ENCODE data around the gene S100A3. TPM values are rescaled to one million over a fixed set of nuclear protein-coding genes. Genes with fewer than 3 reads are reported as not detected.

The S100A3 gene
- polyA plus RNA-seq, 1 of the 3 experiments (the other 2 are of a cell fraction), result 11.8 TPM

DNA sequence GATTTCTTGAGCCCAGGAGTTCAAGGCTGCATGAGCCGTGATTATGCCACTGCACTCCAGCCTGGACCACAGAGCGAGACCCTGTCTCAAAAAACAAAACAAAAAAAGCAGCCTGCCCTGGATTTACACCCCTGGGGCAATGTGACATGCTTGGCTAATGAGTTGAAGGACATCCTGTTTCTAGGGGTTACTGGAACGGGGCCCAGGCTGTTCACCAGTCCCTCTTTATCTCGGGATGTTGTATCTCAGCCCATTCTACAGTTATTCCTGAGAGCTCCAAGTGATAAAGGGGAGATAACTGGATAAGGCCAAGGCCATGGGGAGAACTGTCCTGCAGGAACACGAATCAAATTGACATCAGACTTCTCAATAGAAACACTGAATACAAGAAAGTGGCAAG lies 38.3 kb upstream of the S100A3 start:
- Histone ChIP-seq H3K4me3 (ENCODE audit: low read depth in 2 of 2, low read length in 1 of 2) (no peak overlapping the region), H3K36me3 (replicated peaks in 1 of 2; ENCODE audit: control insufficient read depth in 1 of 2, insufficient read depth in 2 of 2, low read length in 1 of 2) (no peaks in the 10 kb centered on the region), H3K79me2 (ENCODE audit: insufficient read depth) (no peaks in the 10 kb centered on the region), H3K9ac (no peak overlapping the region), H3K9me3 (no peaks in the 10 kb centered on the region), H3K27me3 (ENCODE audit: insufficient read depth) (no peaks in the 10 kb centered on the region), H2AFZ (ENCODE audit: low read depth) (peak overlapping the region; percentile 42; the same call in 1 of the 2 replicates), H3K9me2 (no peaks in the 10 kb centered on the region), H3K27ac (ENCODE audit: low read depth in 2 of 2, low read length in 1 of 2) (no peak overlapping the region), H3F3A (replicated peaks; ENCODE audit: insufficient read depth) (peaks cover 2% of the 10 kb centered on the region), H3K4me2 (no peak overlapping the region), H4K20me1 (ENCODE audit: insufficient read depth) (no peaks in the 10 kb centered on the region), H3K4me1 (ENCODE audit: control insufficient read depth in 1 of 2, insufficient read depth in 2 of 2, low read depth in 1 of 2, low read length in 1 of 2) (peaks cover 0 to 3% of the 10 kb centered on the region in 2 experiments; a peak in 2 of 4 replicates)
- 59% methylated on average over 5 of the region's 5 CpGs for WGBS (ENCODE audit: low lambda C conversion rate)
- POLR2A ChIA-PET, result no interaction called here
- TF ChIP-seq RFX5 (IDR thresholded peaks at IDR 0.05; ENCODE audit: low read length) (no peak), GATA2 (CRISPR knock-in tag; IDR thresholded peaks at IDR 0.05) (0 out of 2 replicates have a peak, but pooled peaks have one; percentile 23)
- TF ChIP-seq, protein P1, sequence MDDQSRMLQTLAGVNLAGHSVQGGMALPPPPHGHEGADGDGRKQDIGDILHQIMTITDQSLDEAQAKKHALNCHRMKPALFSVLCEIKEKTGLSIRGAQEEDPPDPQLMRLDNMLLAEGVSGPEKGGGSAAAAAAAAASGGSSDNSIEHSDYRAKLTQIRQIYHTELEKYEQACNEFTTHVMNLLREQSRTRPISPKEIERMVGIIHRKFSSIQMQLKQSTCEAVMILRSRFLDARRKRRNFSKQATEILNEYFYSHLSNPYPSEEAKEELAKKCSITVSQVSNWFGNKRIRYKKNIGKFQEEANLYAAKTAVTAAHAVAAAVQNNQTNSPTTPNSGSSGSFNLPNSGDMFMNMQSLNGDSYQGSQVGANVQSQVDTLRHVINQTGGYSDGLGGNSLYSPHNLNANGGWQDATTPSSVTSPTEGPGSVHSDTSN (IDR thresholded peaks at IDR 0.05), result no peak
- CTCF ChIA-PET, result interaction anchor here (1.0 to 3.3 kb wide), 6 partner anchors 9 to 77 kb away, joined by 3 to 18 read pairs (median 4); no protein-coding TSS in a partner anchor
- peak; percentile 60 for DNase-seq

DNA sequence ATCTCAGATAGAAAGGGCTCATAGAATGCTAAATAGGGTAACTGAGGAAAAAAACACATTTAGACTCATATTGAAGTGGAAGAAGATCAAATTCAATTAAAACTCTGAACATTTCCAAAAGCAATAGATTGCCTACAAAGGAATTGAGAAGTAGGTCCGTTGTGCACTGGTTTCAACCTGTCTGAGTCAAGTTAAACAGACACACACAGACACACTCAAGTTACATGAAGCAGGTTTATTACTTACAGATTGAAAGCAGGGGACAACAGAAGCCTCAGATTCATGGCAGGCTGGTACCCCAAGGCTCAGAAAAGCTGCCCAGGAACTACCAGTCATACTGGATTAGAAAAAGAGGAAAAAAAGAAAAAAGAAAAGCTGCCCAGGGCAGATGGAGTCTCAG lies 37.3 kb upstream of the S100A3 start:
- Histone ChIP-seq H3K9me2 (no peaks in the 10 kb centered on the region), H3K36me3 (replicated peaks in 1 of 2; ENCODE audit: control insufficient read depth in 1 of 2, insufficient read depth in 2 of 2, low read length in 1 of 2) (no peaks in the 10 kb centered on the region), H2AFZ (ENCODE audit: low read depth) (no peak overlapping the region), H3K4me1 (ENCODE audit: control insufficient read depth in 1 of 2, insufficient read depth in 2 of 2, low read depth in 1 of 2, low read length in 1 of 2) (peaks cover 0 to 3% of the 10 kb centered on the region in 2 experiments; a peak in 2 of 4 replicates), H3K27me3 (ENCODE audit: insufficient read depth) (no peaks in the 10 kb centered on the region), H3K27ac (ENCODE audit: low read depth in 2 of 2, low read length in 1 of 2) (no peak overlapping the region), H3F3A (replicated peaks; ENCODE audit: insufficient read depth) (peaks cover 1% of the 10 kb centered on the region), H3K4me3 (ENCODE audit: low read depth in 2 of 2, low read length in 1 of 2) (no peak overlapping the region), H3K9ac (no peak overlapping the region), H3K9me3 (no peaks in the 10 kb centered on the region), H3K4me2 (no peak overlapping the region), H4K20me1 (ENCODE audit: insufficient read depth) (no peaks in the 10 kb centered on the region), H3K79me2 (ENCODE audit: insufficient read depth) (no peaks in the 10 kb centered on the region)
- CTCF ChIA-PET, result interaction anchor here (0.7 to 3.3 kb wide), 6 partner anchors 9 to 76 kb away, joined by 3 to 18 read pairs (median 4); no protein-coding TSS in a partner anchor
- WGBS (ENCODE audit: low lambda C conversion rate), result 27% methylated on average over 1 of the region's 1 CpG
- no peak for DNase-seq
- TF ChIP-seq TAF1 (IDR thresholded peaks at IDR 0.05; ENCODE audit: borderline replicate concordance, low read depth, low read length), result no peak
- POLR2A ChIA-PET, result no interaction called here

DNA sequence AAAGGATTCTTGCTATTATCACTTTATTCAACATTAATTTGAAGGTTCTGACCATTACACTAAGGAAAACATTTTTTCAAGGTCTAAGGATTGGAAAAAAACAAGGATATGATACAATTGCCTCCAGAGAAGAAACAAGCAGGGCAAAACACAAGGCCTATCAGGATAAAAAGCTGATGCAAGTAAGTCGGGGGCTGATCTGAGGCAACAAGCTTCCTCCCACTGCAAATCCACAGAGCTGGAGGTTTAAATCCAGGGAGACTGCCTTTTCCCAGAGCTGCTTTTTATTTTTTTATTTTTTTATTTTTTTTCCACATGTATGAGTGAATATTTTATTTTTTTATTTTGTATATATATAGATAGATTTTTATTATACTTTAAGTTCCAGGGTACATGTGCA lies 35.9 kb upstream of the S100A3 start:
- Histone ChIP-seq H3K27ac (ENCODE audit: low read depth in 2 of 2, low read length in 1 of 2) (no peak overlapping the region), H3K9ac (no peak overlapping the region), H3K9me2 (no peaks in the 10 kb centered on the region), H3K9me3 (no peaks in the 10 kb centered on the region), H3K27me3 (ENCODE audit: insufficient read depth) (no peaks in the 10 kb centered on the region), H3K4me3 (ENCODE audit: low read depth in 2 of 2, low read length in 1 of 2) (no peak overlapping the region), H3F3A (replicated peaks; ENCODE audit: insufficient read depth) (no peaks in the 10 kb centered on the region), H3K36me3 (replicated peaks in 1 of 2; ENCODE audit: control insufficient read depth in 1 of 2, insufficient read depth in 2 of 2, low read length in 1 of 2) (no peaks in the 10 kb centered on the region), H4K20me1 (ENCODE audit: insufficient read depth) (no peaks in the 10 kb centered on the region), H3K4me1 (ENCODE audit: control insufficient read depth in 1 of 2, insufficient read depth in 2 of 2, low read depth in 1 of 2, low read length in 1 of 2) (peaks cover 0 to 3% of the 10 kb centered on the region in 2 experiments; a peak in 2 of 4 replicates), H2AFZ (ENCODE audit: low read depth) (no peak overlapping the region), H3K4me2 (no peak overlapping the region), H3K79me2 (ENCODE audit: insufficient read depth) (no peaks in the 10 kb centered on the region)
- DNase-seq, result no peak
- TF ChIP-seq, protein P2, sequence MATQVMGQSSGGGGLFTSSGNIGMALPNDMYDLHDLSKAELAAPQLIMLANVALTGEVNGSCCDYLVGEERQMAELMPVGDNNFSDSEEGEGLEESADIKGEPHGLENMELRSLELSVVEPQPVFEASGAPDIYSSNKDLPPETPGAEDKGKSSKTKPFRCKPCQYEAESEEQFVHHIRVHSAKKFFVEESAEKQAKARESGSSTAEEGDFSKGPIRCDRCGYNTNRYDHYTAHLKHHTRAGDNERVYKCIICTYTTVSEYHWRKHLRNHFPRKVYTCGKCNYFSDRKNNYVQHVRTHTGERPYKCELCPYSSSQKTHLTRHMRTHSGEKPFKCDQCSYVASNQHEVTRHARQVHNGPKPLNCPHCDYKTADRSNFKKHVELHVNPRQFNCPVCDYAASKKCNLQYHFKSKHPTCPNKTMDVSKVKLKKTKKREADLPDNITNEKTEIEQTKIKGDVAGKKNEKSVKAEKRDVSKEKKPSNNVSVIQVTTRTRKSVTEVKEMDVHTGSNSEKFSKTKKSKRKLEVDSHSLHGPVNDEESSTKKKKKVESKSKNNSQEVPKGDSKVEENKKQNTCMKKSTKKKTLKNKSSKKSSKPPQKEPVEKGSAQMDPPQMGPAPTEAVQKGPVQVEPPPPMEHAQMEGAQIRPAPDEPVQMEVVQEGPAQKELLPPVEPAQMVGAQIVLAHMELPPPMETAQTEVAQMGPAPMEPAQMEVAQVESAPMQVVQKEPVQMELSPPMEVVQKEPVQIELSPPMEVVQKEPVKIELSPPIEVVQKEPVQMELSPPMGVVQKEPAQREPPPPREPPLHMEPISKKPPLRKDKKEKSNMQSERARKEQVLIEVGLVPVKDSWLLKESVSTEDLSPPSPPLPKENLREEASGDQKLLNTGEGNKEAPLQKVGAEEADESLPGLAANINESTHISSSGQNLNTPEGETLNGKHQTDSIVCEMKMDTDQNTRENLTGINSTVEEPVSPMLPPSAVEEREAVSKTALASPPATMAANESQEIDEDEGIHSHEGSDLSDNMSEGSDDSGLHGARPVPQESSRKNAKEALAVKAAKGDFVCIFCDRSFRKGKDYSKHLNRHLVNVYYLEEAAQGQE (IDR thresholded peaks at IDR 0.05; ENCODE audit: low read depth, low read length), result no peak
- no peak for TF ChIP-seq CHD2 (IDR thresholded peaks at IDR 0.05; ENCODE audit: low read length, partially characterized antibody)
- no peak for TF ChIP-seq NFIC (IDR thresholded peaks at IDR 0.05; ENCODE audit: borderline replicate concordance)
- no peak for TF ChIP-seq RXRA (IDR thresholded peaks at IDR 0.05; ENCODE audit: borderline replicate concordance, low read depth)
- TF ChIP-seq GABPA (IDR thresholded peaks at IDR 0.05; ENCODE audit: low read depth), result no peak
- TF ChIP-seq ELF1 (IDR thresholded peaks at IDR 0.05), result no peak
- POLR2A ChIA-PET, result no interaction called here
- CTCF ChIA-PET, result interaction anchor here (0.6 to 3.3 kb wide), 5 partner anchors 11 to 401 kb away, joined by 3 to 18 read pairs (median 4); partner anchors contain the start of gene RAB13
- 91% methylated on average over 1 of the region's 1 CpG for WGBS (ENCODE audit: low lambda C conversion rate)
